IPS-NIHi11 (cell line): Measurements from ENCODE around the gene NFIA.

Source experiments
- DNase-seq: peaks from one replicate; pipeline ENCODE4 v3.0.0; 2012; ENCODE audit warnings: mixed read lengths, low spot score

The NFIA gene

GRCh38 chr1:61083807-61084440, 1.6 kb downstream of the NFIA start:
- no peak for DNase-seq

GRCh38 chr1:61084491-61085031, 2.2 kb downstream of the NFIA start:
- no peak for DNase-seq

- DNase-seq, result no peak
Measured at GRCh38 chr1:61085206-61085982, 3.0 kb downstream of the NFIA start.

GRCh38 chr1:61085983-61086644, 3.8 kb downstream of the NFIA start:
- DNase-seq, result no peak

- DNase-seq, result no peak
Measured at GRCh38 chr1:61087571-61087970, 5.2 kb downstream of the NFIA start.

GRCh38 chr1:61088163-61088974, 6.0 kb downstream of the NFIA start:
- DNase-seq, result no peak

- DNase-seq, result no peak
Measured at GRCh38 chr1:61089338-61089737, 7.0 kb downstream of the NFIA start.

GRCh38 chr1:61089741-61090140, 7.4 kb downstream of the NFIA start:
- no peak for DNase-seq

- DNase-seq, result no peak
Measured at GRCh38 chr1:61090546-61091202, 8.3 kb downstream of the NFIA start.

- no peak for DNase-seq
Measured at GRCh38 chr1:61091455-61091854, 9.1 kb downstream of the NFIA start.

GRCh38 chr1:61092642-61093041, 10.3 kb downstream of the NFIA start:
- no peak for DNase-seq

GRCh38 chr1:61093525-61094137, 11.3 kb downstream of the NFIA start:
- DNase-seq, result no peak

- DNase-seq, result no peak
Measured at GRCh38 chr1:61094677-61095469, 12.5 kb downstream of the NFIA start.

GRCh38 chr1:61095470-61095812, 13.1 kb downstream of the NFIA start:
- DNase-seq, result no peak

- no peak for DNase-seq
Measured at GRCh38 chr1:61097317-61097716, 15.0 kb downstream of the NFIA start.

- no peak for DNase-seq
Measured at GRCh38 chr1:61097722-61098121, 15.4 kb downstream of the NFIA start.

GRCh38 chr1:61098333-61098732, 16.0 kb downstream of the NFIA start:
- DNase-seq, result no peak

- no peak for DNase-seq
Measured at GRCh38 chr1:61098906-61099437, 16.6 kb downstream of the NFIA start.

GRCh38 chr1:61100578-61100977, 18.2 kb downstream of the NFIA start:
- DNase-seq, result no peak

- DNase-seq, result no peak
Measured at GRCh38 chr1:61101536-61101935, 19.2 kb downstream of the NFIA start.
